Uterus (tissue), 4 donors: Measurements from ENCODE around the gene KRT71. TPM values are rescaled to one million over a fixed set of nuclear protein-coding genes. Genes with fewer than 3 reads are reported as not detected.

Experiments
- DNase-seq, 2 donors: peaks; one replicate each; pipeline ENCODE4 v3.0.0-alpha.2; 2019 to 2020
- H3K27ac ChIP-seq, 2 donors: fragments of 200-600 bp; sonication (generic); 1 replicate in 1 of 2; 2 replicates in 1 of 2; pipeline ENCODE4 v1.5.1; 2016 to 2018
- H3K27me3 ChIP-seq, 2 donors: fragments of 200-600 bp; sonication (generic); one replicate each; pipeline ENCODE4 v1.5.1; 2018 to 2019; ENCODE audit warnings: control low read depth in 1 of 2
- H3K36me3 ChIP-seq, 2 donors: fragments of 200-600 bp; sonication (generic); one replicate each; pipeline ENCODE4 v1.5.1; 2019; ENCODE audit warnings: control low read depth in 1 of 2
- H3K4me1 ChIP-seq, 2 donors: fragments of 200-600 bp; sonication (generic); one replicate each; pipeline ENCODE4 v1.5.1; 2018 to 2019; ENCODE audit warnings: control low read depth in 1 of 2
- H3K4me3 ChIP-seq, 2 donors: fragments of 200-600 bp; sonication (generic); 1 replicate in 1 of 2; 2 replicates in 1 of 2; pipeline ENCODE4 v1.5.1; 2018 to 2019; ENCODE audit warnings: mild to moderate bottlenecking in 1 of 2
- H3K9me3 ChIP-seq, 2 donors: fragments of 200-600 bp; sonication (generic); one replicate each; pipeline ENCODE4 v1.5.1; 2019; ENCODE audit warnings: control low read depth in 1 of 2
- CTCF ChIP-seq, 4 experiments: fragments of 200-600 bp in 2 of 4; fragments of 450-650 bp in 2 of 4; sonication (generic) in 2 of 4; IDR thresholded peaks; one replicate each; pipeline ENCODE4 v1.5.1; 2016 to 2019; ENCODE audit warnings: antibody characterized with exemption in 4 of 4, mild to moderate bottlenecking in 2 of 4, moderate library complexity in 1 of 4
- POLR2A ChIP-seq, 2 donors: fragments of 450-650 bp; IDR thresholded peaks; one replicate each; pipeline ENCODE4 v1.6.1; 2016; ENCODE audit warnings: antibody characterized with exemption in 2 of 2, mild to moderate bottlenecking in 1 of 2, moderate library complexity in 1 of 2
- intact Hi-C: fragments of 100-400 bp; cut with DNase I; formaldehyde crosslinking; loops from one replicate; pipeline ENCODE4 v1.15.1; 2023; ENCODE audit warnings: low total_unique reads
- total RNA-seq, 4 donors: library from RNA; depleted of rRNA in 3 of 4; stranded (reverse); fragments of >200 nt in 3 of 4; gene quantifications; one replicate each; pipeline versions ENCODE4 v1.1.0 to v1.2.4, GENCODE V29; 2014 to 2023
- donor health status: DM: yes; HTN: yes; CAD: no.

KRT71 gene
- total RNA-seq, 4 donors from 2014 or later = not detected

DNA sequence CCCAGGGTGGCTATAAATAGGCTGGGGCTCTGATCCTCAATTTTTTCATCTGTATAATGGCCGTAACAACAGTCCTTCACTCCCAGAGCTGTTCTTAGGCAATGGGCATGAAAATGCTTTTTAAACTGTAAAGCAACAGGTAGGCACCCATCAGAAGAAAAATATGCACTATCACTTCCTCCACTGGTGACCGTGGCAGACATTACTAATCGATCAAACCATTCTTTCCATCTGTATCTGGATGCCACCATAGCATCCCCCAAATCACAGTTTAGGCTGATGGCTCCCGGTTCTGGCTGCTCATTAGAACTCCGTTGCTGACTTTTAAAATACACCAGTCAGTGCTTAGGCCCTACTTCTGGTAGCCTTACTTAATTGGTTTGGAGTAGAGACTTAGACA lies 11.2 kb downstream of the KRT71 start:
- DNase-seq = no peak
- H3K36me3 ChIP-seq = no peaks in the 10 kb centered on the region
- H3K4me1 ChIP-seq = no peaks in the 10 kb centered on the region
- no peak overlapping the region for H3K27ac ChIP-seq
- no peaks in the 10 kb centered on the region for H3K27me3 ChIP-seq
- no peaks in the 10 kb centered on the region for H3K9me3 ChIP-seq
- no peak overlapping the region for H3K4me3 ChIP-seq
- intact Hi-C loops = no loop called here
- TF ChIP-seq CTCF (IDR thresholded peaks at IDR 0.05) = no peak
- TF ChIP-seq POLR2A (IDR thresholded peaks at IDR 0.05) = no peak

DNA sequence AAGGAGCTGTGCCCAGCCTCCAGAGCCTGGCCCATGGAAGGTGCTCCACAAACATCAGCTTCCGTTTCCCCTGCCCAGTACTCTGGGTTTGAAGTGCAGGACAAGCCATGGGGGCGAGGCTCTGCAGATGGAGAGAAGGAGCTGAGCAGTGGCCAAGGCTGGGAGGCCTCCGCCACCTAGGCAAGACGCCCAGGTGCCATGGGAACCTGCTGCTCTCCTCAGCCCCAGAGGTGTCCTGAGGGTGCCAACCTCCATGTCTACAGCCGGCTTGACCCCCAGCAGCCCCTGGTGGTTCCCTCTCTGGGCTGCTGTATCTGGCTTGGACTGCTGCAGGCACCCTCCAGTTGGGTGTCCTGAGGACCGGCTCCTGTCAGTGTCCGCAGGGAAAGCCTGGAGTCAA lies 12.4 kb downstream of the KRT71 start:
- intact Hi-C loops = no loop called here
- no peaks in the 10 kb centered on the region for H3K4me1 ChIP-seq
- no peak overlapping the region for H3K27ac ChIP-seq
- H3K9me3 ChIP-seq = no peaks in the 10 kb centered on the region
- H3K27me3 ChIP-seq = no peaks in the 10 kb centered on the region
- no peak overlapping the region for H3K4me3 ChIP-seq
- no peaks in the 10 kb centered on the region for H3K36me3 ChIP-seq
- DNase-seq = no peak
- TF ChIP-seq CTCF (IDR thresholded peaks at IDR 0.05) = no peak

DNA sequence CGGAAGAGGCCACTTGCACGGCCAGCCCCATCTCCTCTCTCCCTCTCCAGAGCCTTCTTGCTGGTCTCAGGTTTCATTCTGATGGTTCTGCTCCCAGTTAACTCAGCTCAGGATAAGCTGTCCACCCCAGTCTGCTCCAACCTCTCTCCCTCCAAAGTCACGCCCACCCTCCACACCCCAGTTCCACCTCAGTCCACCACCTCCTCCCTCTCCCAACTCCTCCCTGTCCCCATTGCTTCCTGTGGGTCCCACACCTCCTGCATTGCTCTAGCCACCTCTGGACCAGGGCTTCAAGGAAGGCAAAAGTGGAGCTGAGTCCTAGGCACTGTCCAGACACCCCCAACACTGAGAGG lies 13.1 kb downstream of the KRT71 start:
- no peaks in the 10 kb centered on the region for H3K9me3 ChIP-seq
- no peaks in the 10 kb centered on the region for H3K36me3 ChIP-seq
- DNase-seq = no peak
- no peaks in the 10 kb centered on the region for H3K27me3 ChIP-seq
- H3K4me3 ChIP-seq = no peak overlapping the region
- no peaks in the 10 kb centered on the region for H3K4me1 ChIP-seq
- intact Hi-C loops = no loop called here
- H3K27ac ChIP-seq = peak overlapping the region in 1 of 2 donors; percentile 37
- TF ChIP-seq POLR2A (IDR thresholded peaks at IDR 0.05) (no peak), CTCF (IDR thresholded peaks at IDR 0.05) (no peak)

DNA sequence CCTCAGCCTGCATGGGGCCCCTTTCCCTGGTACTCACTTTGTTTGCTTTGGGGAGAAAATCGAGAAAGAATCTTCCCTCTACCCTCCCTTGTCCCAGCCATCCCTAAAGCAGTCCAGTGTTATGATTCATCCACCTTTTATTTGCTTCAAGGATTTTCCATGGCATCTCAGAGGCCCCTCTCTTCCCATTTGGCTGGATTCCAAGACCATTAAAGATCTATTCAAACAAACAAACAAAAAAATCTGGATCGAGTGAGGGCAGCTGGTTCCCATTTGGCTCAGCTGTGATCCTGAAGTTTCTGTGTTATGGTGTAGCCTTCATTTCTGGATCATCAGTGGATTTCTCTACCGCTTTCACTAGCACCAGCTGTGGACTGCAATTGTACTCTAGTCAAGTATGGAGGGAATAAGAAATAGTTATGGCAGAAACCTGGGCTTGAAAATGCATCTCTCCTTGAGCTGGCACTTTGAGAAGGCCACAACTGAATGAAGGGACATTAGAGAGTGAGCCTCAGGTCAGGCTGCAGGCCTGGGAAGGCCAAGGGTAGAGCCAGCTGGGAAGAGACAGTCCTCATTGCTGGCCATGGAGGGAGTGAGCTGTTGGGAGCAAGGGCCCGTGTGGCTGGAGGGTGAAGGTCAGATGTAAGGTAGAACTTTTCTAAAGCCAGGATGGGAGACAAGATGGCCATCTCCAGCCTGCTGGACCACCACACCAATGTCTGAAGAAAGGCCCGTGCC lies 13.7 kb downstream of the KRT71 start:
- no peaks in the 10 kb centered on the region for H3K4me1 ChIP-seq
- H3K4me3 ChIP-seq = no peak overlapping the region
- no peaks in the 10 kb centered on the region for H3K36me3 ChIP-seq
- peak overlapping the region; percentile 37 to 42 for H3K27ac ChIP-seq
- no peaks in the 10 kb centered on the region for H3K27me3 ChIP-seq
- intact Hi-C loops = no loop called here
- DNase-seq = peak in 1 of 2 donors; percentile 22
- no peaks in the 10 kb centered on the region for H3K9me3 ChIP-seq
- TF ChIP-seq CTCF (IDR thresholded peaks at IDR 0.05) (no peak), POLR2A (IDR thresholded peaks at IDR 0.05) (no peak)

GRCh38 chr12:52537101-52537500 lies 15.8 kb downstream of the KRT71 start:
- intact Hi-C loops = no loop called here
- H3K4me1 ChIP-seq = no peaks in the 10 kb centered on the region
- H3K36me3 ChIP-seq = no peaks in the 10 kb centered on the region
- H3K4me3 ChIP-seq = no peak overlapping the region
- TF ChIP-seq CTCF (IDR thresholded peaks at IDR 0.05) (no peak), POLR2A (IDR thresholded peaks at IDR 0.05) (no peak)
- H3K9me3 ChIP-seq = no peaks in the 10 kb centered on the region
- no peaks in the 10 kb centered on the region for H3K27me3 ChIP-seq
- no peak overlapping the region for H3K27ac ChIP-seq
- DNase-seq = no peak
